Type B pancreatic cell (in vitro differentiated cells): Measurements from ENCODE around the gene KLF12. TPM values are rescaled to one million over a fixed set of nuclear protein-coding genes. Genes with fewer than 3 reads are reported as not detected.

Experiments
- DNase-seq: peaks from one replicate; pipeline ENCODE4 v3.0.0; 2021; ENCODE audit warnings: mixed read lengths; ENCODE audit not compliant: unreplicated experiment; ENCODE audit errors: extremely low spot score
- H3K27ac Mint-ChIP-seq: 2 replicates; pipeline ENCODE4 v1.8.0; 2021; ENCODE audit warnings: mild to moderate bottlenecking, mixed read lengths
- H3K27me3 Mint-ChIP-seq: 2 replicates; pipeline ENCODE4 v1.8.0; 2021; ENCODE audit warnings: mixed read lengths
- H3K36me3 Mint-ChIP-seq: 2 replicates; pipeline ENCODE4 v1.8.0; 2021; ENCODE audit warnings: mixed read lengths
- H3K4me1 Mint-ChIP-seq: one replicate; pipeline ENCODE4 v1.8.0; 2021; ENCODE audit warnings: mixed read lengths; ENCODE audit not compliant: unreplicated experiment
- H3K4me3 Mint-ChIP-seq: 2 replicates; pipeline ENCODE4 v1.8.0; 2021; ENCODE audit warnings: mild to moderate bottlenecking, mixed read lengths
- H3K9me3 Mint-ChIP-seq: 2 replicates; pipeline ENCODE4 v1.8.0; 2021; ENCODE audit warnings: mixed read lengths
- total RNA-seq: library from RNA; stranded (reverse); gene quantifications from 2 replicates; pipeline ENCODE4 v1.2.1, GENCODE V29; 2021; ENCODE audit warnings: low replicate concordance
- TF ChIP-seq, protein P1 (sequence below): fragments of 200-600 bp; sonication (generic); conservative IDR thresholded peaks from 2 replicates; pipeline ENCODE4 v1.5.0; 2021; ENCODE audit warnings: antibody characterized with exemption, mild to moderate bottlenecking

Gene KLF12
- total RNA-seq, 1 donor from 2014 or later: 30.2 TPM

DNA sequence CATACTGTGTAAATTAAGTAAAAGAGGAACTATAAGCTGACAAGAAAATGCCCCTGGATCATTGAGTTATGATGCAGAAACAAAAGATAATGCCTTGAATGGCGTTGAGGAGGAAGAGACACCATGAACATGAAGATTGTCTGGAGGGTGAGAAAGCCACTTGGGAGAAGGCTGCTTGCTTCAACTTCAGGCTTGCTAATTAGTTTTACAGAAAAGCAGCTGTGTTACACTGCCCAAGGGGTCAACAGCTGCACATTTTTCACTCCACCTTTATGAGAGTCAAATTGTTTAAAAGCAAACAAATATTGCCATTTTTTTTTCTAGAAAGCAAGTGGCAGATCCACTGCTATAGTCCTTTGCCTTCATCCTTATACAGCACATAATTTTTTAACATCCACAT is 35.5 kb upstream of the KLF12 start:
- Mint-ChIP-seq H3K4me3 (no peak overlapping the region), H3K9me3 (no peaks in the 10 kb centered on the region), H3K27ac (no peak overlapping the region), H3K36me3 (no peaks in the 10 kb centered on the region), H3K4me1 (peaks cover 7% of the 10 kb centered on the region), H3K27me3 (no peaks in the 10 kb centered on the region)
- TF ChIP-seq, protein P1, sequence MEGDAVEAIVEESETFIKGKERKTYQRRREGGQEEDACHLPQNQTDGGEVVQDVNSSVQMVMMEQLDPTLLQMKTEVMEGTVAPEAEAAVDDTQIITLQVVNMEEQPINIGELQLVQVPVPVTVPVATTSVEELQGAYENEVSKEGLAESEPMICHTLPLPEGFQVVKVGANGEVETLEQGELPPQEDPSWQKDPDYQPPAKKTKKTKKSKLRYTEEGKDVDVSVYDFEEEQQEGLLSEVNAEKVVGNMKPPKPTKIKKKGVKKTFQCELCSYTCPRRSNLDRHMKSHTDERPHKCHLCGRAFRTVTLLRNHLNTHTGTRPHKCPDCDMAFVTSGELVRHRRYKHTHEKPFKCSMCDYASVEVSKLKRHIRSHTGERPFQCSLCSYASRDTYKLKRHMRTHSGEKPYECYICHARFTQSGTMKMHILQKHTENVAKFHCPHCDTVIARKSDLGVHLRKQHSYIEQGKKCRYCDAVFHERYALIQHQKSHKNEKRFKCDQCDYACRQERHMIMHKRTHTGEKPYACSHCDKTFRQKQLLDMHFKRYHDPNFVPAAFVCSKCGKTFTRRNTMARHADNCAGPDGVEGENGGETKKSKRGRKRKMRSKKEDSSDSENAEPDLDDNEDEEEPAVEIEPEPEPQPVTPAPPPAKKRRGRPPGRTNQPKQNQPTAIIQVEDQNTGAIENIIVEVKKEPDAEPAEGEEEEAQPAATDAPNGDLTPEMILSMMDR: no peak
- DNase-seq: no peak

DNA sequence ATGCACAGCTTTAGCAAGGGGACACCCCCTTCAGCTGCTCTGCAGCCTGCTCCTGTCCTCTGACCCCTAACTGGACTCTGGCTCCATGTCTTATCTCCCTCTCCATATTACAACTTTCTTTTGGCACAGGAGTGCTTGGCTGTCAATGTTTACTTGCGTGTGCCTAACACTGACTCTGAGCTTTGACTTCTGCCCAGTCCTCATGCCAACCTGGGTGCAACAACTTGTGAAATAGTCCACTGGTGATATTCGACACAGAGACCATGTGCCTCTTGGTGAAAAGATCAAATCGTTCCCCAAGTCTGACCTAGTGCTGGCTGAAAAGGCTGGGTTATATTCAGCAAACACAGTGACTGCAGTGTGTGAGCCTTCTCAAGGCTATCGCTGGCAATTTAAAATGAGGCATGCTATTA is 34.1 kb upstream of the KLF12 start:
- H3K4me3 Mint-ChIP-seq: no peak overlapping the region
- peak overlapping the region; percentile 14 for H3K27ac Mint-ChIP-seq
- no peak for DNase-seq
- no peaks in the 10 kb centered on the region for H3K27me3 Mint-ChIP-seq
- H3K36me3 Mint-ChIP-seq: no peaks in the 10 kb centered on the region
- H3K9me3 Mint-ChIP-seq: no peaks in the 10 kb centered on the region
- H3K4me1 Mint-ChIP-seq: peaks cover 7% of the 10 kb centered on the region
- TF ChIP-seq, protein P1: no peak

GRCh38 chr13:74166261-74167004 is 32.2 kb upstream of the KLF12 start:
- H3K4me3 Mint-ChIP-seq: no peak overlapping the region
- no peak overlapping the region for H3K27ac Mint-ChIP-seq
- no peaks in the 10 kb centered on the region for H3K27me3 Mint-ChIP-seq
- H3K36me3 Mint-ChIP-seq: no peaks in the 10 kb centered on the region
- DNase-seq: no peak
- no peaks in the 10 kb centered on the region for H3K9me3 Mint-ChIP-seq
- TF ChIP-seq, protein P1: no peak
- H3K4me1 Mint-ChIP-seq: peaks cover 7% of the 10 kb centered on the region

GRCh38 chr13:74162782-74163181 is 28.6 kb upstream of the KLF12 start:
- no peak for DNase-seq
- no peak overlapping the region for H3K27ac Mint-ChIP-seq
- peaks cover 6% of the 10 kb centered on the region for H3K9me3 Mint-ChIP-seq
- TF ChIP-seq, protein P1: no peak
- H3K36me3 Mint-ChIP-seq: no peaks in the 10 kb centered on the region
- H3K4me1 Mint-ChIP-seq: peaks cover 8% of the 10 kb centered on the region
- H3K27me3 Mint-ChIP-seq: no peaks in the 10 kb centered on the region
- H3K4me3 Mint-ChIP-seq: no peak overlapping the region

- Mint-ChIP-seq H3K27me3 (no peaks in the 10 kb centered on the region), H3K27ac (no peak overlapping the region), H3K4me3 (no peak overlapping the region), H3K36me3 (no peaks in the 10 kb centered on the region), H3K9me3 (peaks cover 8% of the 10 kb centered on the region), H3K4me1 (peaks cover 9% of the 10 kb centered on the region)
- DNase-seq: no peak
- TF ChIP-seq, protein P1: no peak
Measured at GRCh38 chr13:74162135-74162534, 27.9 kb upstream of the KLF12 start.
